ENCODE data around the gene SLC29A1.
"Not testable (repeated sequence)": the region's sequence is repeated elsewhere in the genome, so short reads cannot be mapped to it uniquely, and the experiment has no call there.

SLC29A1 gene

DNA sequence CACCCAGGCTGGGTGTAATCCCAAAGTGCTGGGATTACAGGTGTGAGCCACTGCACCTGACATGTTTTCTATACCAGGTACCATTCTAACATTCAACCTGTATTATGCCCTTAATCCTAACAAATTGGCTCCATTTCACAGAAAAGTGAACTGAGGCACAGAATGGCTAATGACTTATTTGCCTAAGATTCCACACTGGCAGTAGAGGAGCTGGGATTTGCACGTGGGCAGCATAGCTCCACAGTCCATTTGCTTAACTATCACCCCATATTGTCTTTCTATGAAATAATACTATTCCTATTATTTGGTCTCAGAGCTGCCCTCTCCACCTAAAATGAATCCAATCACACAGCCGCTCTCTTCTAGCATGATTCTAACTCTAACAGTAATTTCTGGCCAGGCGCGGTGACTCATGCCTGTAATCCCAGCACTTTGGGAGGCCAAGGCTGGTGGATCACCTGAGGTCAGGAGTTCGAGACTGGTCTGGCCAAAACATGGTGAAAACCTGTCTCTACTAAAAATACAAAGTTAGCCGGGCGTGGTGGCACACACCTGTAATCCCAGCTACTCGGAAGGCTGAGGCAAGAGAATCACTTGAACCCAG is 30.0 kb upstream of the SLC29A1 start:
- POLR2A ChIA-PET: no interaction called here
- TF ChIP-seq, protein P1, sequence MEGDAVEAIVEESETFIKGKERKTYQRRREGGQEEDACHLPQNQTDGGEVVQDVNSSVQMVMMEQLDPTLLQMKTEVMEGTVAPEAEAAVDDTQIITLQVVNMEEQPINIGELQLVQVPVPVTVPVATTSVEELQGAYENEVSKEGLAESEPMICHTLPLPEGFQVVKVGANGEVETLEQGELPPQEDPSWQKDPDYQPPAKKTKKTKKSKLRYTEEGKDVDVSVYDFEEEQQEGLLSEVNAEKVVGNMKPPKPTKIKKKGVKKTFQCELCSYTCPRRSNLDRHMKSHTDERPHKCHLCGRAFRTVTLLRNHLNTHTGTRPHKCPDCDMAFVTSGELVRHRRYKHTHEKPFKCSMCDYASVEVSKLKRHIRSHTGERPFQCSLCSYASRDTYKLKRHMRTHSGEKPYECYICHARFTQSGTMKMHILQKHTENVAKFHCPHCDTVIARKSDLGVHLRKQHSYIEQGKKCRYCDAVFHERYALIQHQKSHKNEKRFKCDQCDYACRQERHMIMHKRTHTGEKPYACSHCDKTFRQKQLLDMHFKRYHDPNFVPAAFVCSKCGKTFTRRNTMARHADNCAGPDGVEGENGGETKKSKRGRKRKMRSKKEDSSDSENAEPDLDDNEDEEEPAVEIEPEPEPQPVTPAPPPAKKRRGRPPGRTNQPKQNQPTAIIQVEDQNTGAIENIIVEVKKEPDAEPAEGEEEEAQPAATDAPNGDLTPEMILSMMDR (IDR thresholded peaks at IDR 0.05; ENCODE audit: insufficient read depth, low read length, missing control alignments): no peak
- no peak overlapping the region for H3K4me3 ChIP-seq (ENCODE audit: low read depth, low read length)
- DNase-seq (ENCODE audit: low read depth, low spot score): no peak
- CTCF ChIA-PET: interaction anchor here (1.1 to 3.9 kb wide), 6 partner anchors 21 to 526 kb away, joined by 3 to 23 read pairs (median 4); partner anchors contain the start of gene SLC29A1

DNA sequence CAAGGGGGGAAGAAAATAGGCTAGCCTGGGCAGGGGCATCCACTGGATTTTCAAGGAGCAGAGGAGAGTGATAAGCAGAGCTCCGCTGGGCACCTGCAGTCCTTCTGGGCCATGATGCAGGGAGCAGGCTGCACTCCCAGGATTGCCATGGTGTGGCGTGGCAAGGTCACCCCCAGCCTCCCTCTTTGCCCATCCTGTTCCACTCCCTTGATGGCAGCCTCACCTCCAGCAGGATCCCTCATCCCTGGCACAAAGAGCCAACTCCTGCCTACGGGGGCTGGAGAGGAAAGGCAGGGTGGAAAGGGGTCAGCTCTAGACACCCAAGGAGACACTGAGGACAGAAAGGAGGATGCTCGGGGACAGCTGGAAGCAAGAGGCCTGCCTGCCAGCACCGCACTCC is 29.1 kb upstream of the SLC29A1 start:
- TF ChIP-seq, protein P1 (IDR thresholded peaks at IDR 0.05; ENCODE audit: insufficient read depth, low read length, missing control alignments): no peak
- DNase-seq (ENCODE audit: low read depth, low spot score): no peak
- ChIA-PET CTCF (interaction anchor here (1.2 to 3.9 kb wide), 3 partner anchors 21 to 526 kb away, joined by 3 to 23 read pairs (median 3); no protein-coding TSS in a partner anchor), POLR2A (no interaction called here)
- H3K4me3 ChIP-seq (ENCODE audit: low read depth, low read length): no peak overlapping the region

DNA sequence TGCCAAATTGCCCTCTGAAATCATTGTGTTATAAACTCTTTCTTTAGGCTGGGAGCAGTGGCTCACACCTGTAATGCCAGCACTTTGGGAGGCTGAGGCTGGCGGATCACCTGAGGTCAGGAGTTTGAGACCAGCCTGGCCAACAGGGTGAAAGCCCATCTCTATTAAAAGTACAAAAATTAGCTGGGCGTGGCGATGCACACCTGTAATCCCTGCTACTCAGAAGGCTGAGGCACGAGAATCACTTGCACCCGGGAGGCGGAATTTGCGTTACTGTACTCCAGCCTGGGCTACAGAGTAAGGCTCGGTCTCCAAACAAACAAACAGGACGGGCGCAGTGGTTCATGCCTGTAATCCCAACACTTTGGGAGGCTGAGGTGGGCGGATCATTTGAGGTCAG is 27.0 kb upstream of the SLC29A1 start:
- POLR2A ChIA-PET; DNase-seq (ENCODE audit: low read depth, low spot score); H3K4me3 ChIP-seq (ENCODE audit: low read depth, low read length): not testable (repeated sequence)
- CTCF ChIA-PET: interaction anchor here (1.5 kb wide), 1 partner anchor 38 kb away, joined by 3 read pairs; no protein-coding TSS in a partner anchor

DNA sequence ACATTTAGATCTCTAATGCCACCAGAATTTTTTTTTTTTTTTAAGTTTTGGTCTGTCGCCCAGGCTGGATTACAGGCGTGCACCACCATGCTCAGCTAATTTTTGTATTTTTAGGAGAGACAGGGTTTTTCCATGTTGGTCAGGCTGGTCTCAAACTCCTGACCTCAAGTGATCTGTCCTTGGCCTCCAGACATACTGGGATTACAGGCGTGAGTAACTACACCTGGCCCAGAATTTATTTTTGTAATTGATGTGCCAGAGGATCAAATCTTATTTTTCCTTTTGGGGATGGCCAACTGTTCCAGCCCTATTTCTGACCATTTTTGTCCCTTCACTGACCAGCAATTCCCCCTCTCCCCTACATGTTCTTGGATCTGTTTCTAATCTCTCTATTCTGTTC is 24.7 kb upstream of the SLC29A1 start:
- H3K4me3 ChIP-seq (ENCODE audit: low read depth, low read length): no peak overlapping the region
- ChIA-PET POLR2A (no interaction called here), CTCF (interaction anchor here (1.1 kb wide), 1 partner anchor 10 kb away, joined by 3 read pairs; no protein-coding TSS in a partner anchor)
- TF ChIP-seq, protein P1 (IDR thresholded peaks at IDR 0.05; ENCODE audit: insufficient read depth, low read length, missing control alignments): no peak
- DNase-seq (ENCODE audit: low read depth, low spot score): no peak

DNA sequence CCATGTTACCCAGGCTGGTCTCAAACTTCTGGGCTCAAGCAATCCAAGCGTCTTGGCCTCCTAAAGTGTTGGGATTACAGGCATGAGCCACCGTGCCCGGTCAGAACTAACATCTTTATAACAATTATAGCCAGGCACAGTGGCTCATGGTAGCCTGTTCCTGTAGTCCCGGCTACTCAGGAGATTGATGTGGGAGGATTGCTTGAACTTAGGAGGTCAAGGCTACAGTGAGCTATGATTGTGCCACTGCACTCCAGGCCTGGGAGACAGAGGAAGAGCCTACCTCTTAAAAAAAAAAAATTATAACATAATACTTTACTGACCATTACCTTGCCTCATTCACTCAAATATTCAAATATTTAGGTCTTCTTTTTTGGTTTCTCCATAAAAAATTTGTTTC is 23.5 kb upstream of the SLC29A1 start:
- TF ChIP-seq, protein P1 (IDR thresholded peaks at IDR 0.05; ENCODE audit: insufficient read depth, low read length, missing control alignments): no peak
- no peak overlapping the region for H3K4me3 ChIP-seq (ENCODE audit: low read depth, low read length)
- CTCF ChIA-PET: interaction anchor here (1.0 to 3.1 kb wide), 5 partner anchors 9 to 169 kb away, joined by 3 to 10 read pairs (median 3); no protein-coding TSS in a partner anchor
- POLR2A ChIA-PET: no interaction called here
- DNase-seq (ENCODE audit: low read depth, low spot score): no peak

DNA sequence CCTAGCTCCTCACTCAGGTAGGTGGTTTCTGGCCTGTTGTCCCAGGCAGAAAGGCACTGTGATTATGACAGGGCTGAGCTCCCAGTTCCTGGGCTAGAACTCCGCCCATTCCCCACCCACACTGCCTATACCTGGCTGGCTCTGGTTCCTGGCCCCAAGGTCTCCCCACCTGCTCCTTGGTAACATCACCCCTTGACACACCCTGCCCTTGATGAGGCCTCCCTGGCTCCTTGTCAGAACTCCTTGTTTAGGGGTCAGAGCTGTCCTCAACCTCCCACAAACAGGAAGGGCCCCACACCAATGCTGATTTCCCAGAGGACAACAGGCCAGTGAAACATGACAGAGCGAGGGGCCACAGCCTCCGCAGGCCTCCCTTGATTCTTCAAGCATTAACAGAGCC is 22.2 kb upstream of the SLC29A1 start:
- H3K4me3 ChIP-seq (ENCODE audit: low read depth, low read length): no peak overlapping the region
- DNase-seq (ENCODE audit: low read depth, low spot score): no peak
- TF ChIP-seq, protein P1 (IDR thresholded peaks at IDR 0.05; ENCODE audit: insufficient read depth, low read length, missing control alignments): no peak
- POLR2A ChIA-PET: interaction anchor here (1.3 kb wide), 1 partner anchor 46 kb away, joined by 3 read pairs; the partner anchor contains the start of gene HSP90AB1
- CTCF ChIA-PET: interaction anchor here (1.0 to 3.1 kb wide), 4 partner anchors 8 to 36 kb away, joined by 3 to 10 read pairs (median 4); no protein-coding TSS in a partner anchor
